Measurements from ENCODE around the gene TMEM79. TPM values are rescaled to one million over a fixed set of nuclear protein-coding genes. Genes with fewer than 3 reads are reported as not detected.
A peak's percentile ranks its signal among the peaks of the same experiment; 100 is the strongest.

TMEM79 gene
- total RNA-seq, 1 donor from 2014 or later = 4.8 TPM

DNA sequence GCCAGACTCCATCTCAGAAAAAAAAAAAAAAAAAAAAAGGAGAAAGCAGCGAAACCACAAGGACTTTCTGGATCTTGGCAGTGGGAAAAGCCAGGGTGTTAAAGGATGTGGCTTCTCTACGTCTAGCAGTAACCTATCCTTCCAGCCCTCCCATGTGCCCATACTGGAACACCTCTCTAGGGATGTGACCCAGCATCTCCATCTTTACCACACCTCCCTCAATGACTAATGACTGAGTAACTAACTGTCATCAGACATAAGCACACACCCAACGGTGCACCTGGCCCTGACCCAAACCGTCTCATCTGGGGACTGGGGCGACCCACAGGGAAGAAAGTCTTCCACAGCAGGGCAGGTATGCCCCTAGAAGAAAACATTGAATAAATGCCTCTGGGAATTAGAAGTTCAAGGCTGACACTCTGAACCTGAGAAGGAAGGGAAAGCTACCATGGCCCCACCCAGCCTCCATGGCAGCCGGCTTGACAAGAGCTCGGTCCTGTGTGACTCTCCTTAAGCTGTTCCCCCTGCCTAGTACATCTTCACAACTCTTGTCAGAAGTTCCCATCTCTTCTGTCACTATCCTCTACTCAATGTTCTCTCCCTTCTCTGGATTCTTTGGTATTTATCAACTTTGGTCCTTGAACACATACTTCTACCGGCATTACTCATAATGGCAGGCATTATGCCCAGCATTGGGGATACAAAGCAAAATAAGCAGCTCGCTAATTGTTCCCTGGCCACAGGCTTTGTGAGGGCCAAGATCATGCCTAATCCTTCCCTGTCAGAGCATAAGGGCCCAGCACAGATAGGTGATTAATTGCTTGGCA, 21.5 kb upstream of the TMEM79 start:
- intact Hi-C loops (cut with DNase I) = no loop called here
- TF ChIP-seq, protein P1, sequence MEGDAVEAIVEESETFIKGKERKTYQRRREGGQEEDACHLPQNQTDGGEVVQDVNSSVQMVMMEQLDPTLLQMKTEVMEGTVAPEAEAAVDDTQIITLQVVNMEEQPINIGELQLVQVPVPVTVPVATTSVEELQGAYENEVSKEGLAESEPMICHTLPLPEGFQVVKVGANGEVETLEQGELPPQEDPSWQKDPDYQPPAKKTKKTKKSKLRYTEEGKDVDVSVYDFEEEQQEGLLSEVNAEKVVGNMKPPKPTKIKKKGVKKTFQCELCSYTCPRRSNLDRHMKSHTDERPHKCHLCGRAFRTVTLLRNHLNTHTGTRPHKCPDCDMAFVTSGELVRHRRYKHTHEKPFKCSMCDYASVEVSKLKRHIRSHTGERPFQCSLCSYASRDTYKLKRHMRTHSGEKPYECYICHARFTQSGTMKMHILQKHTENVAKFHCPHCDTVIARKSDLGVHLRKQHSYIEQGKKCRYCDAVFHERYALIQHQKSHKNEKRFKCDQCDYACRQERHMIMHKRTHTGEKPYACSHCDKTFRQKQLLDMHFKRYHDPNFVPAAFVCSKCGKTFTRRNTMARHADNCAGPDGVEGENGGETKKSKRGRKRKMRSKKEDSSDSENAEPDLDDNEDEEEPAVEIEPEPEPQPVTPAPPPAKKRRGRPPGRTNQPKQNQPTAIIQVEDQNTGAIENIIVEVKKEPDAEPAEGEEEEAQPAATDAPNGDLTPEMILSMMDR (IDR thresholded peaks at IDR 0.05) = no peak
- Histone ChIP-seq H3K27ac (no peak overlapping the region), H3K4me1 (no peaks in the 10 kb centered on the region), H3K27me3 (ENCODE audit: low read depth) (no peaks in the 10 kb centered on the region), H3K9me3 (no peaks in the 10 kb centered on the region), H3K36me3 (peaks cover 98% of the 10 kb centered on the region), H3K4me3 (no peak overlapping the region)
- ATAC-seq = peak in 1 of 2 donors; percentile 27
- DNase-seq = no peak

DNA sequence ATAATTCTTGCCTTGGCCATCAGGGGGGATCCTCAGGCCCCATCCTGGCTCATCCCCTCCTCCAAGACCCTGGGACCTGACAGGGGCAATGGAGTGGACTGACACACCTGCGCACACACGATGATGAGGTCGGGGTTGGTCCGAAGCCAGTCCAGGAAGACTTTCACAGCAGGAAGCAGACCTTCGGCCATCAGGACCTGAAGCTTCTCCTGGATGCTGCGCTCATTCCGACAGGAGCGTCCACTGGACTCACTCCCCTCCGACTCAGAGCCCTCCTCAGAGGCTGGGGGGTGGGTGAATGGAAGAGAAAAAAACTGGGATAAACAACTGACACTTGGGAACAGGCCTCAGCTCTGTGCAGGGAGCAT, 20.9 kb upstream of the TMEM79 start:
- peak in 1 of 2 donors; percentile 8 for ATAC-seq
- peaks cover 98% of the 10 kb centered on the region for H3K36me3 ChIP-seq

DNA sequence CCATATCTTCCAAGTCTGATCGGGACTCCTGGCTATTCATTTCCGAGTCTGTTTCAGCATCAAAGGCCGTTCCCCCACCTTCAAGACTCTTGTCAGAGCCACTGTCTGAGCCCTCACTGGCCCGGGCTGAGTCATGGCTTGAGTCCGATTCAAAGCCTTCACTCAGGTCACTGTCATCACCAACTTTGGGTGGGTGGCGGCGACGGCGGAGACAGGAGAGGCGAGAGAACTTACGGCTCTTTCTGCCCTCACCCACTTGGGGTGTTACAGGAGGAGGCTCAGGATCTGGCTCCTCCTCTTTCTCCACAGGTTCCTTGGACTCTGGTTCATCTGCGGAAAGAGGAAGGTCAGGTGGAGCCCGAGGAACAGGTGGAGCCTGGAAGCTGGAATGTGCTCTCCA, 18.1 kb upstream of the TMEM79 start:
- TF ChIP-seq, protein P1 (IDR thresholded peaks at IDR 0.05) = no peak
- Histone ChIP-seq H3K9me3 (no peaks in the 10 kb centered on the region), H3K27ac (no peak overlapping the region), H3K4me3 (no peak overlapping the region), H3K27me3 (ENCODE audit: low read depth) (no peaks in the 10 kb centered on the region), H3K36me3 (peaks cover 98% of the 10 kb centered on the region), H3K4me1 (no peaks in the 10 kb centered on the region)
- DNase-seq = no peak
- ATAC-seq = no peak
- intact Hi-C loops (cut with DNase I) = no loop called here

More for the DNA sequence above, 20.9 kb upstream of the TMEM79 start:
- TF ChIP-seq, protein P1 (IDR thresholded peaks at IDR 0.05) = no peak
- DNase-seq = no peak
- Histone ChIP-seq H3K4me3 (no peak overlapping the region), H3K9me3 (no peaks in the 10 kb centered on the region), H3K4me1 (no peaks in the 10 kb centered on the region), H3K27ac (no peak overlapping the region), H3K27me3 (ENCODE audit: low read depth) (no peaks in the 10 kb centered on the region)
- intact Hi-C loops (cut with DNase I) = no loop called here

DNA sequence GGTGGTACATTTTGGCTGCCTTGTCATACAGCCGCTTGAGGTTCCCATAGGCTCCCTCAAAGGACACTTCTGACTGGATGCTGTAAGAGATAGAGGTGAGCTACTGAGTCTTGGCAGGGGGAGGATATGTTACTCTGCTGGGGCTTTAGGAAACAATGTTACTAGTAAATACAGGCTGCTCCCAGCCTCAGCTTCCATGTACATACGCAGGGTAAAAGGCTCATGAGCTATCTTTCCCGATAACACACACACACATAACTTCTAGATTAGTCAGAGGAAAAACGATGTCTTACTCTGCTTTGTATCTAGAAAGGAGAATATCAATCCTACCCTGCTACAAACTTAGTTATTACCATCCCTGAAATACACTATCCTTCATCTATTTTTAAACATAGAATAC, 15.8 kb upstream of the TMEM79 start:
- intact Hi-C loops (cut with DNase I) = no loop called here
- TF ChIP-seq, protein P1 (IDR thresholded peaks at IDR 0.05) = no peak
- H3K27ac ChIP-seq = no peak overlapping the region
- no peaks in the 10 kb centered on the region for H3K4me1 ChIP-seq
- H3K9me3 ChIP-seq = no peaks in the 10 kb centered on the region
- H3K27me3 ChIP-seq (ENCODE audit: low read depth) = no peaks in the 10 kb centered on the region
- ATAC-seq (no peak), DNase-seq (no peak)
- H3K4me3 ChIP-seq = no peak overlapping the region
- H3K36me3 ChIP-seq = peaks cover 98% of the 10 kb centered on the region

DNA sequence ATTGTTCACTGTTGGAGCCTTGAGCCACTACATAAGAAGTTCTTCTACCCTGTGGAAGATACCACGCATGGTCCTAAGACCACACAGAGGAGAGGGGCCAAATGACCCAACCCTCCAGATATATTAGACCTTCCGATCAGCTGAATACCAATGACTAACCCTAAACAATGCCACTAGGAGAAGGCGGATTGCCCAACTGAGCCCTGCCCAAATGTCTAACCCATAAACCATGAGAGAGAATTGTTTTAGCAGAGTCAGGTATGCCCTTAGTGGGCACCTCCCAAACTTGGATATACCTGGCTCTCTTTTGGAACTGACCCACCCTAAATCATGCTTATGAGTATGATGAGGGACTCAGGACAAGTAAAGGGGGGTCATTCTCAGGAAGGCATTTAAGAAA, 13.8 kb upstream of the TMEM79 start:
- Histone ChIP-seq H3K4me1 (no peaks in the 10 kb centered on the region), H3K27me3 (ENCODE audit: low read depth) (no peaks in the 10 kb centered on the region), H3K4me3 (no peak overlapping the region), H3K36me3 (peaks cover 100% of the 10 kb centered on the region), H3K27ac (no peak overlapping the region), H3K9me3 (no peaks in the 10 kb centered on the region)
- intact Hi-C loops (cut with DNase I) = no loop called here
- TF ChIP-seq, protein P1 (IDR thresholded peaks at IDR 0.05) = no peak
- no peak for ATAC-seq
- no peak for DNase-seq
